COR-L47 (cell line): ENCODE results near the gene CMPK2.
A peak's percentile ranks its signal among the peaks of the same experiment; 100 is the strongest.
"Not testable (repeated sequence)": the region's sequence is repeated elsewhere in the genome, so short reads cannot be mapped to it uniquely, and the experiment has no call there.

Source experiments
- DNase-seq: peaks from one replicate; lab custom pipeline; 2025; lab: John Stamatoyannopoulos, UW

The CMPK2 gene, protein sequence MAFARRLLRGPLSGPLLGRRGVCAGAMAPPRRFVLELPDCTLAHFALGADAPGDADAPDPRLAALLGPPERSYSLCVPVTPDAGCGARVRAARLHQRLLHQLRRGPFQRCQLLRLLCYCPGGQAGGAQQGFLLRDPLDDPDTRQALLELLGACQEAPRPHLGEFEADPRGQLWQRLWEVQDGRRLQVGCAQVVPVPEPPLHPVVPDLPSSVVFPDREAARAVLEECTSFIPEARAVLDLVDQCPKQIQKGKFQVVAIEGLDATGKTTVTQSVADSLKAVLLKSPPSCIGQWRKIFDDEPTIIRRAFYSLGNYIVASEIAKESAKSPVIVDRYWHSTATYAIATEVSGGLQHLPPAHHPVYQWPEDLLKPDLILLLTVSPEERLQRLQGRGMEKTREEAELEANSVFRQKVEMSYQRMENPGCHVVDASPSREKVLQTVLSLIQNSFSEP

DNA sequence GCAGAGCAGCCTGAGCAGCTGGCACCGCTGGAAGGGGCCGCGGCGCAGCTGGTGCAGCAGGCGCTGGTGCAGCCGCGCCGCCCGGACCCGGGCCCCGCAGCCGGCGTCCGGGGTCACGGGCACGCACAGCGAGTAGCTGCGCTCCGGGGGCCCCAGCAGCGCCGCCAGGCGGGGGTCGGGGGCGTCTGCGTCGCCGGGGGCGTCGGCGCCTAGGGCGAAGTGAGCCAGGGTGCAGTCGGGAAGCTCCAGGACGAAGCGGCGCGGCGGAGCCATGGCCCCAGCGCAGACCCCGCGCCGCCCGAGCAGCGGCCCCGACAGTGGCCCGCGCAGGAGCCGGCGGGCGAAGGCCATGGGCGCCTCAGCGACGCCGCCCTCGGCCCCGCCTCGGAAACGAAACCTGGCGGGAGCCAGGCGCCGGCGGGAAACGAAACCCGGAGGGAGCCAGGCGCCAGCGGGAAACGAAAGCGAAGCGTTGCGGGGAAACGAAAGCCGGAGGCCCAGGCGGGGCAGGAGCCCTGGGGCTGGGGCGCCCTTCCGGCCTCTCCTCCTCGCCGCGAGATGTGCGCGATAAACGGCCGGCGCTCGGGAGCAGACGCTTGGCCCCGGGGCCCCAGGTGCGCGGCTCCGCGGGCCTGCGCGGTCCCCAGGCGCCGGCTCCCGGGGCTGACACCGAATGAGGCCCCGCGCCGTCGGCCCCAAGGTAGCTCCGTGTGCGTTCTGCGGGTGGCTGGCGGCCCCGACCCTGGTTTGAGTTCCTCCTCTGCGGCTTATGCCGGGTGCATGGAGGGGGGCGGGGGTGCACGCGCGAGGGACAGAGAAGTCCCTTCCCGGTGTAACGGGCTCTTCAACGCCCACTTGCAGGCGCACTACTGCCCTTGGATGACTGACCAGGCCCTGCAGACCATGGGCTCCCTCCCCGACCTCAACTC, at the start of gene CMPK2:
TSS of gene CMPK2 (minus strand) at position 562 of the 929 bp plus-strand sequence. CDS start at position 351, 211 bp downstream.
- DNase-seq, result peak; percentile 65

DNA sequence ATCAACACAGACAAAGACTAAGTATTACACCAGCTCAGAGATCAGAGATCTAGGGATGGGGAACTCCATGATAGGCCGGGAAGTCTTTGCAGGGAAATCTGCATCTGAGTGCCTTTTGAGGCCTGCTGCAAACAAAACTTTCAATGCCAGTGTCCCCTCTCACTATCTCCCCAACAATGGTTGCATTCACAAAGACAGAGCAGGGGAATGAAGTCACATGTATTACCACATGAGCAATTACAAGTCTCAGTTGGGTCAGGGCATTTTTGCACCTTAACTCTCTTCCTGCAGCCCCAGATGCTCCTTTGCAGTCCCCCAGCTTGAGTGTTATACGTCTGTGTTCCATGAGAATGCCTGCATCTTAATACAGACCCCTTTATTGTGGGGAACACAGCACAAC, 49.7 kb upstream of the CMPK2 start:
- no peak for DNase-seq

DNA sequence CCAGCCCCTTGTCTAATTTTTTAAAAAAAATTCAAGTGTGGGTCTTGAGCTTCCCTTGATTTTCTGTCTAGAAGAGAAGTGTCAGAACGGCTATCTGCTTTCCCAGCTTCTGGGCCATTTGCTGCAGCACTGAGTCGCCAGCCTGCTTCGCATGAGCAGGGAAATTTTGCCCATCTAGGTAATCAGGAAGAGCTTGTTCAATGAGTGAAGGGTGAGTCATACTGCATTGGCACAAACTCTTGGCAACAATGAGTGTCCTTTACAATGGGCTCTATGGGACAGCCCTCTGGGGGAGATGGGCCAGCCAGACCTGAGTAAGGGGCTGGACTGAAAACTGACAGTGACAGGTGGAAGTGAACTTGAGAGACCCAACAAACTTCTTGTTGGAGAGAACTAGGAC, 49.1 kb upstream of the CMPK2 start:
- DNase-seq, result no peak

DNA sequence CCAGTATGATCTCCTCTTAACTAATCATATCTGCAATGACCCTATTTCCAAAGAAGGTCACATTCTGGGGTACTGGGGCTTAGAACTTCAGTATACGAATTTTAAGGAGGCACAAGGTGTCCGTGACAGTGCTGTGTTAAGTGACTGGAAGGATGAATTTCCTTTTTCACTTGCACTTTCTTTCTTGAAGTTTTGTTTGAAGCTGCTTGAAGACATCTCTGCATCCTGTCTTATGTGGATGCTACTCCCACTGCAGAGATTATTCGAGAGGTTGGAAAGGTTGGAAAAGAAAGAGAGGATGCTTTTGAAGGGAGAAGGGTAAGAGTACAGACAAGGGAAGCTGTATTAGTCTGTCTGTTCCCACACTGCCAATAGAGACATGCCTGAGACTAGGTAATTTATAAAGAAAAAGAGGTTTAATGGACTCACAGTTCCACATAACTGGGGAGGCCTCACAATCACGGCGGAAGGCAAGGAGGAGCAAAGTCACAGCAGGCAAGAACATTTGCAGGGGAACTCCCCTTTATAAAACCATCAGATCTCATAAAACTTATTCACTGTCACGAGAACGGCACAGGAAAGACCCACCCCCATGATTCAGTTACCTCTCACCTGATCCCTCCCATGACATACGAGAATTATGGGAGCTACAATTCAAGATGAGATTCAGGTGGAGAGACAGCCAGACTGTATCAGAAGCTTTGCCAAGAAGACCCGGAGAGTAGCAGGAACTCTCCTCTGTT, 47.9 kb upstream of the CMPK2 start:
- DNase-seq, result no peak

DNA sequence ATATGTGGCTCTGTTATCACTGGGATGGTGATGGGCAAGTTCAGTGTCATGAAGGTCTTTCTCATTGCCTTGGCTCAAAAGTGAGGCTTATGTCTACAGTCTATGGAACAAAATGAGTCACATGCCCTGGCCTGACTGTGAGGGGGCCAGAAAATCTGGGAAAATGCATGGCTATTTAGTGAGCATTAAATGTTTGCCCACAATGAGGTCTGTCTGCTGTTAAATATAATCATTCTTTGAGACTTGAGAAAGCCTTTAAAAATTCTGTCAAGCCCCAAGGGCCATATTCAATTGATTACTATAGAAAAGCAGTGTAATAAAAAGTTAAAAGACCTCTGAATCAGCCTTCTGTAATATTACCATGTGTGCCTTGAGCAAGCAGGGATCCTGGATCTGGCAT, 46.0 kb upstream of the CMPK2 start:
- no peak for DNase-seq

DNA sequence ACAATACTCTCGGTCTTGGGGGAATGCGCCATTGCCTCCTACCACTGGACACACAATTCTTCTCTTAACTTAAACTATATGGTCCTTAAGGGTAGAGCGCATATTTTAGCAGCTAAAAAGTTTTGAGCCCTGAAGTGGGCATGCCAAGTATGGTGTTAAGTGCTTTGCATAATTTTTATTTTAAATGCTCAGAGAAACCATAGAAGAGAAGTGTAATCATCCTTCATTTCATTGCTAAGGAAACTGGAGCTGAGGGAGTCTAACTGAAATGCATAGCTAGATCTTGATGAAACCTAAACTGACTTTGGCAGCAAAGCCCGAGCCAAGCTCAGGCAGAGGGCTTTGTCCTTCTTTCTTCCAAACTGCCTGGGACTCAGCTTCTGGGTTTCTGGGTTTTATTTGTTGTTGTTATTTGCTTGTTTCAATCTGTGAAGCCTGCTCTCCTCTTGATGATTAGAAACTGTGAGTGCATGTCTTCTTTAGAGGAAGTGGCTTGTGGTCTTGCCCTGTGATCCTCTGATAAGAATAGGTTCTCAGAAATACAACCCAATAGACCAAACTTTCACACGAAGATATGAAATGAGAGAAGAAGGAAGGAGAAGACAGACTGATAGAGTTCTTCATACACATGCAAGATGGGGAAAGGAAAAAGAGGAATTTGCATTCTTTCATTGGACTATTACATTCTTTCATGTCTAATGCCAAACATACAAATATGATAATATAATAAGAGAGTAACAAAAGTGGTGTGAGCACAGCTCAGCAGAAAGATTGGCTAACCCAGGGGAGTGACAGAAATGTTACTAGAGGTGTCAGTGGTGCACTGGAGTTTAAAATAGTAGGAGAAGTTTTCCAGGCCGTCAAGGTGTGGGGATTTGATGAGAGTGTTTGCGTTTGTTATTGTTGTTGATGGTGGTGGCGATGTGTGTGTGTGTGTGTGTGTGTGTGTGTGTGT, 44.0 kb upstream of the CMPK2 start:
- DNase-seq, result no peak

DNA sequence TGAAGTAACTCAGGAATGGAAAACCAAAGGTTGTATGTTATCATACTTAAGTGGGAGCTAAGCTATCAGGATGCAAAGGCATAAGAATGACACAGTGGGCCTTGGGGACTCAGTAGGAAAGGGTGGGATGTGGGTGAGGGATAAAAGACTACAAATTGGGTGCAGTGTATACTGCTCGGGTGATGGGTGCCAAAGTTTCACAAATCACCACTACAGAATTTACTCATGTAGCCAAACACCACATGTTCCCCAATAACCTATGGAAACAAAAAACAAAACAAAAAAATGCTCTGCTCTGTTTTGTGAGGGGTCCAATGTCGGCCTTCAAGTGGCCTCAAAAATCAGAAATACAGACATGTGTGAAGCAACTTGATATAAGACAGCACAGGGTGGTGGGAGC, 42.6 kb upstream of the CMPK2 start:
- DNase-seq, result no peak

DNA sequence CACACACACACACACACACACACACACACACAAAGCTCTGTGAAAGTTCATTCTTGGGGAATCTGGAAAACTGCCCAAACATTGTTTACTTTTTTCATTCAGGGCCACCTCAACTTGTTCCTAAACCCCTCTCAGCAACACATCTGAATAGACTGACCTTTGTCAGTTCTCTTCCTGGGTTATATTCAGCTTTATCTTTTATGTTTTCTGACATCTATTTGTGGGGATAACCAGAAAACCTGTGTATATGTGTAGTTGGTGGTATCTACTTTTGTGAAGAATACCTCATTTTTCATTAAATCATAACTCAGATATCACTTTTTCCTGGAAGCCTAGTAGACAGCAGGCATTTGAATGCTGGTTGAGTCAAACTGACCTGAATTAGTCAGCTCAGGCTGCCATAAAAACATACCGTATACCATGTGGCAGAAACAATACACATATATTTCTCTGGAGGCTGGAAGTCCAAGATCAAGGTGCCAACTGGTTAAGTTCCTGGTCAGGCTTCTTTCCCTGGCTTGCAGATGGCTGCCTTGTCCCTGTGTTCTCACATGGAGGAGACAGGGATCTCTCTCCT, 40.5 kb upstream of the CMPK2 start:
- DNase-seq, result no peak

DNA sequence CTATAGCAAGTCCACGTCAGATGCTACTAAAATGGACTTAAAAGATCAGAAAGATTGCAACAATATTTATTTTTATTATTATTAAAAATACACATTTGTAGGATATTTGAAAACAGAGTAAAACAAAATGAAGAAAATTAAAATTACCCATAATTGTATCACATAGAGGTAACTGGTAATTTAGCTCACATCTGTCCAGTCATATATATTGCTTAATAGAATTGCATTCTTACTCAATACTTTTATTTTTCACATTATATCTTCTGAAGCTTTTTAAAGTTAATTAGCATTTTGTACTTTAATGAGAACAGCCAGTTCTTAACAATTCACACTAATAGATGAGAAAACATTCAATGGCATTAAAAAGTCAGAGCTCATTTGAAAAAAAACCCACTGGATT, 40.0 kb upstream of the CMPK2 start:
- DNase-seq, result no peak

DNA sequence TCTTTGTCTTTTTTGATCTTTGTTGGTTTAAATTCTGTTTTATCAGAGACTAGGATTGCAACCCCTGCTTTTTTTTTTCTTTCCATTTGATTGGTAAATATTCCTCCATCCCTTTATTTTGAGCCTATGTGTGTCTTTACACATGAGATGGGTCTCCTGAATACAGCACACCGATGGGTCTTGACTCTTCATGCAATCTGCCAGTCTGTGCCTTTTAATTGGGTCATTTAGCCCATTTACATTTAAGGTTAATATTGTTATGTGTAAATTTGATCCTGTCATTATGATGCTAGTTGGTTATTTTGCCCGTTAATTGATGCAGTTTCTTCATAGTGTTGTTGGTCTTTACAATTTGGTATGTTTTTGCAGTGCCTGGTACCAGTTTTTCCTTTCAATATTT, 36.9 kb upstream of the CMPK2 start:
- DNase-seq, result not testable (repeated sequence)

DNA sequence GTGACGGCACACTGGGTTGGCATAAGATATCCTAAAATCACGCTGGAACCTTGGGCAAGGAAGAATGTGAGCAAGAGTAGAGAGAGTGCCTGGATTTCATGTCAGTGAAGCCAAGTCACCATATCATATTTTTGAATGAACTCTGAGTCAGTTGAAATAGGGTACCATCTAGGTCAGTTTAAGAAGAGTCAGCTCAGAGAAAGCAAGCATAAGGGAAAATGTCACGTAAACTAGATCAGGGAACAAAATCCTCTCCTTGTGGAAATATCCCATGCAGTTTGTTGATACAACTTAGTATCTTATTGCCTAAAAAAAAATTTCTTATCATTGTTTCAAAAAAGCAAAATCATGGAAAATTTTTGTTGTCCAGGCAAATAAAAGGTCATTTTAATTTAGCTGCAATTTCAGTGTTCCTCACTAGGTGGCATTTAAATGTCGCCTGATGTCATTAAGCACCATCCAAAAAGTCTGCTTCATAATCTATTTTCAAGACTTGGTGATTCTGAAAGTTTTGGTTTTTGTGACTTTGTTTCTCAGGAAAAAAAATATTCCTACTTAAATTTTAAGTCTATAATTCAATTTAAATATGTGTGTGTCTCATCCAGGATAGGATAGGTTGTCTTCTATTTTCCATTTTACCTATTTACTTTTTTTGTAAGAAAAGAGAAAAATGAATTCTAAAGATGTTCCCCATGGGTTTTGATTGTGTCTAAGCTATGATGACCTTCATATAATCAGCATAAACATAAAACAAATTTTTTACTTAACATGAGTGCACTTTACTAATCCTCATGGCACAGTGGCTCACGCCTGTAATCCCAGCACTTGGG, 31.4 kb upstream of the CMPK2 start:
- DNase-seq, result peak; percentile 31

DNA sequence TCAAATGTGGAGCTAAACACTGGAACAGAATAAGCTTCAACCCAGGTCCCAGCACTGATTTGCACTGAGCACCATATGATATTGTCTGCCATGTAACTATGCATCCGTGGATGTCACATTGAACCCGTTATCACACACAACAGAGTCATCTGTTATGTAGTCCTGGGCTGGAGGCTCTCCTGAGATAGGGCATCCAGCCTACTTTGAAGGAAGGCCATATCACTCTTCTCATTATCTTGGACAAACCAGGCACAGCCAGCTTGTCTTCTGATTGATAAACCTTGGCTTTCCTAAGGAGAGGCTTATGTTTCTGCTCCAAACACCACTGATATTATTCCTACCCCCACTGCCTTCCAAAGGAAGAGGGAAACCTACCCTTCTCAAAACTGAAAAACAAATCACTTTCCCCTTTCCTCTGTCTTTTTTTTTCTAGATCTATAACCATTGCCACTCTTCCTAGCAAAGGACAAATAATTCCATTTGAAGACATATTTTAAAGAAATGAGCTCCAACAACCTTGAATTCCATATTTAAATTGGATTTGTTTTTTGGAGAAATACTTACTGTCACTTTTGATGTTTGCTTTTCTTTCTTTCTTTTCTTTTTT, 28.3 kb upstream of the CMPK2 start:
- DNase-seq, result no peak

DNA sequence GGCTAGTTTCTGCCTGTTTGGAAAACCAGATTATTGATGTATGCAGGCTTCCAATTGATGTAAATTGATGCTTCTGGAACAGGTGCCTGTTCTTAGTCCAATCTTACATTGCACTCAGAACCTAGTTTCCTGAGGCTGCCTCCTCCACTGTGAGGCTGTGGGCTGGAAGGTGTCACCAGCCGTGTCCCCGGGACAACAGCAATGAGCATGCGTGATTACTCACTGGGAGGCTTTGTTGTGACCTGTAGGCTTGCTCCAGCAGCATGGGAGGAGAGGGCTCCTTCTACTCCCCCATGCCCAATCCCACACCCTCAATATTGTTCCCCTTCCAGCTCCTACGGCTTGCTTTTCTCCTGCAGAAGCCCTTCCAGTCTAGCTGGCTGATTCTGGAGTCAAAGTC, 23.0 kb upstream of the CMPK2 start:
- no peak for DNase-seq

DNA sequence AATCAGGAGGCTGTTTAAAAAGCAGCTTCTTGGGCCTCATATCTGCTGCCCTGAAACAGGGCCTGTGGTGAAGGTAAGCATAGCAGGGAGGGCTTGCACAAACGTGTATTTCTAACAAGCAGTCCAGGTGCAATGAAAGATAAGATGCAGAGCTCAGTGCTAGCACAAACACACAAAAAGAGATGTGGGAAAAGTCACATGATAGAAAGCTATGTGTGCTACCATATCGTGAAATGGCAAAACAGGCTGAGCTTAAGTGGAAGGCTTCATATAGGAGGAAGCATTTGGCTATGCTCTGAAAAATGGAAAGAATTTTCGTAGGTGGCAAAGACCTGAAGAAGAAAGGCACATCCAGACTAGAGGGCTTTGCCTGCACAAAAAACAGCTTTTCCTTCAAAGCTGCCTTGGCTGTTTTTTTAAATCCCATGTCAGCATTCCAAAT, 22.1 kb upstream of the CMPK2 start:
- DNase-seq, result no peak

DNA sequence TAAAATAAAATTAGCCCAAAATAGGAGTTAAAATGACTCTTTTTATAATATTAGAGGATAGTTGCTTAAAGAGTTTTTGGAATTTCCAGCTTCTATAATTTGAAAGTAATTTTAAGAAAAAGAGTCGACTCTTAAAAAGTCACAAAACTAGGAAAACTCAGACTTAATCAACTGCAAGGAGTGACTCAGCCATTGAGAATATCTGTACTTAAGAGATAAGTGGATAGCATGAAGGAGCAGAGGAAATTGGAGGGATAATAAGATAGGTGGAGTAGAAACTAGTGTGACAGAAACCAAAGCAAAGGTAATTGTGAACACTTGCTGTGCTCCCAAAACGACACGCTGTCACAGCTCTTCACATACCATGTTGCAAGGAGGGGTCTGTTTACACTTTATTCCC, 20.3 kb upstream of the CMPK2 start:
- no peak for DNase-seq

DNA sequence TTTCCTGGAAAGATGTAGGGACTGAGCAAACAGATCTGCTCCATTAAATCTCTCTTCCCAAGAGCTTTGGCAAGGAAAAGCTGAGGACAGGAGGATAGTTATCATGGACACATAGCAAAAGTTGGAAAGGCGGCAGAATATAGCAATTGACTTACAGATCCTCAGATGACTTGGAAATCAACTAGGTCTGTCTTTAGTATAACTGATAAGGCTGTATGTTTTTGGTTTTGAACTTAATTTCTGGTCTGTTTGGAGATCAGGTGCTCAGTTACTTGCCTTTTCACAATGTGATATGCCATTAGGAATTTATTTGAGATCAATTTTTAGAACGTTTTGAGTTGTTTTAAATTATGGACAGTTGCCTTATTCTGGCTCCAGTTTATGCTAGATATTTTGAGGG, 19.8 kb upstream of the CMPK2 start:
- DNase-seq, result no peak

DNA sequence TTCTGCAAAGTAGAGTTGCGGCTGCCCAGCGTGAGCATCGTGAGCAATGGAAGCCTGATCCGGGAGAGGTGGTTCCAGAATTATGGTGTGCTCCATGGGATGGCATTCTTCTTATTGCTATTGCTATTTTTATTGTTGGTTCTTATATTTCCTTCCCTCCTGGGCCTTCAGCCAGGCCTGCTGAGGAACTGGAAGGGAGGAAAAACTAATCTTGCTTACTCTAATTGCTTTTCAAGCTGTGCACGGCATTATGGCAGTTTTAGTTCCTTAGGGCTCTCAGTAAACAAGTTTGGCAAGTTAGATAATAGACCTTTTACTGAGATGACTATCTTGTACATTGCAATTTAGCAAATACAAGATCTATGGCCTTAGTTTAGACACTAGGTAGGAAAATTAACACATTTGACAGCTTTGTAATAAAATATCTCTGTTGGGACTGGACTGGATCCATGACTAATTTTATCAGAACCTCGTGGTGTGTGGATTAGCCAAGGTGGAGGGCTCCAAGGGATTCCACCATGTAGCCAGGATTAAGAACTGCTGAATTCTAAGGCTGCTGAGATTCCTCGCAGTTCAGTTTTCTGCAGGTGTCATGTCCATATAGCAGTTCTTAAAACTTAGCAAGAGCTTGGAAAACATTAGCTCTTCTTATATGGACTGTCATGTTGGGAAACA, 17.9 kb upstream of the CMPK2 start:
- DNase-seq, result peak; percentile 70

DNA sequence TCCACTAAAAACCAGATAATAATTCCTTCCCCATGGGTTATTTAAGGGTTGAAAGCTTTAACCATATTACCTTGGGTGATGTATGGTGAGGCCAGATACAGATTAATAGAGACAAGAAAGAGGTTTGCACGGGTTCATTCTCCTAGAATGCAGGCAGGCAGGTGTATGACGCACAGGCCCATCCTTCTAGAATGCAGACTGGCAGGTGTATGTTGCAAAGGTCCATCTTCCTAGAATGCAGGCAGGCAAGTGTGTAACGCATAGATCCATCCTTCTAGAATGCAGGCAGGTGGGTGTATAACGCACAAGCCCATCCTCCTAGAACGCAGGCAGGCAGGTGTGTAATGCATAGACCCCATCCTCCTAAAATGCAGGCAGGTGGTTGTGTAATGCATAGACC, 15.8 kb upstream of the CMPK2 start:
- DNase-seq, result no peak

DNA sequence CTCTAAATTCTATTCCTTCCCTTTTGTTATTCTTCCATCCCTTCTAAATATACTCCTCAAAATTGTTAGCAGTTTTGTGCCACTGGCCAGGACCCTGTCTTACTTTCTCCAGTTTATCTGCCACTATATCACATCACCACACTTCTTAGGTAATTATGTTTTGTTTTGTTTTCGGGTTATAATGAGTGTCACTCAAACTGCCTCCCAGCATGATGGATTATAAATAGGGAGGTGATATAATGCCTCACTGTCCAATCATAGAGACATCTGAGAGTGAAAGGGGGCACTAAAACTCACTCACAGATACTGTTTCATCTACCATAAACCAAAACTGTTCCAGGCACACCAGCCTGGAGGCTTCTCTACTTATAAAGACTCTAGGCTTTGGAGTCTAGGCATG, 15.3 kb upstream of the CMPK2 start:
- peak; percentile 47 for DNase-seq
